Measurements from ENCODE around the gene SLCO2B1.

DNA sequence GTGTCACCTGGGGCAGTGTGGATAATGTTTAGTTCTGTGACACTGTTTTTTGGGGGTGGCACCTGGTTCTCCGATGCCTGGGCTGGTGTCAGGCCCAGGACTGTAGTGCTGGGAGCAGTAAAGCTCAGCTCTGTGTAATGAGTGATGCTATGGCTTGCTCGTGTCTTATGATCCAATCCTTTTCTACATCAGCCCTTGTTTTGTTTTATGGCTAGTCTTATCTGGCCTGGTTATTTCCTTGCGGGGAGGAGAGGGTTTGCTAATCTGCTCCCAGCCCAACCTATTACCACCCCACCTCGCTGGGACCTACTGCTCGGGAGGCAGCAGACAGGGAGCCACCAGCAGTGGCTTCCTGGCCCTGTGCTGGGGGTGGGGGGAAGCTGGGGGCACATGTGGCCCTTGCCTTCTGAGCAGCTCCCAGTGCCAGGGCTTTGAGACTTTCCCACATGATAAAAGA is 54.7 kb downstream of the SLCO2B1 start:
- TF ChIP-seq ARNTL (CRISPR knock-in tag; IDR thresholded peaks at IDR 0.05; ENCODE audit: borderline replicate concordance, low read depth) (no peak), SNAI2 (CRISPR knock-in tag; IDR thresholded peaks at IDR 0.05) (no peak), ZNF8 (CRISPR knock-in tag; IDR thresholded peaks at IDR 0.05) (no peak)
- TF ChIP-seq, protein P1, sequence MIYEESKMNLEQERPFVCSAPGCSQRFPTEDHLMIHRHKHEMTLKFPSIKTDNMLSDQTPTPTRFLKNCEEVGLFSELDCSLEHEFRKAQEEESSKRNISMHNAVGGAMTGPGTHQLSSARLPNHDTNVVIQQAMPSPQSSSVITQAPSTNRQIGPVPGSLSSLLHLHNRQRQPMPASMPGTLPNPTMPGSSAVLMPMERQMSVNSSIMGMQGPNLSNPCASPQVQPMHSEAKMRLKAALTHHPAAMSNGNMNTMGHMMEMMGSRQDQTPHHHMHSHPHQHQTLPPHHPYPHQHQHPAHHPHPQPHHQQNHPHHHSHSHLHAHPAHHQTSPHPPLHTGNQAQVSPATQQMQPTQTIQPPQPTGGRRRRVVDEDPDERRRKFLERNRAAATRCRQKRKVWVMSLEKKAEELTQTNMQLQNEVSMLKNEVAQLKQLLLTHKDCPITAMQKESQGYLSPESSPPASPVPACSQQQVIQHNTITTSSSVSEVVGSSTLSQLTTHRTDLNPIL (CRISPR knock-in tag; IDR thresholded peaks at IDR 0.05; ENCODE audit: low read depth): no peak

Measured in SK-N-SH treated with all-trans-retinoic acid at 6 μM for 48 hours (cell line).